ENCODE data around the gene AP1G2.
"Not testable (repeated sequence)": the region's sequence is repeated elsewhere in the genome, so short reads cannot be mapped to it uniquely, and the experiment has no call there.

The AP1G2 gene

DNA sequence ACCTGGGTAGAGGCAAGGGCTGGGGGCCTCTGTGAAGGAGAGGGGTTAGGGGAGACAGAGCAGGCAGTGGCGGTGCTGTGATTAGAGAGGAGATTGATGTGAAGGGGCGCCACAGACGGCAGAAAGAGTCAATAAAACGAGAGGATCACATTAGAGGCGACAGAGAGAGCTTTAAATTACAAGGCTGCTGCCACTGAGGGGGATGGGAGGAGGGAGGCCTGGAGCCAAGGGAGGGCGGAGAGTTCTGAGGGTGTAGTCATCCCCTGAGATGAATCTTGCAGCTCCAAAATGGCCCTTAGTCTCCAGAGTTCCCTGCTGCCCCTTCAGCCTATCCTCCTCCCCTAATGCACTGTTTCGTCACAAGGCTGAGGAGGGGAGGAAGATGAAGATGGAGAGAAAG, 28.8 kb downstream of the AP1G2 start:
- TF ChIP-seq CTCF (IDR thresholded peaks at IDR 0.05) (no peak), ZFX (IDR thresholded peaks at IDR 0.05; ENCODE audit: borderline replicate concordance) (no peak)
- no peak overlapping the region for H3K27ac ChIP-seq

DNA sequence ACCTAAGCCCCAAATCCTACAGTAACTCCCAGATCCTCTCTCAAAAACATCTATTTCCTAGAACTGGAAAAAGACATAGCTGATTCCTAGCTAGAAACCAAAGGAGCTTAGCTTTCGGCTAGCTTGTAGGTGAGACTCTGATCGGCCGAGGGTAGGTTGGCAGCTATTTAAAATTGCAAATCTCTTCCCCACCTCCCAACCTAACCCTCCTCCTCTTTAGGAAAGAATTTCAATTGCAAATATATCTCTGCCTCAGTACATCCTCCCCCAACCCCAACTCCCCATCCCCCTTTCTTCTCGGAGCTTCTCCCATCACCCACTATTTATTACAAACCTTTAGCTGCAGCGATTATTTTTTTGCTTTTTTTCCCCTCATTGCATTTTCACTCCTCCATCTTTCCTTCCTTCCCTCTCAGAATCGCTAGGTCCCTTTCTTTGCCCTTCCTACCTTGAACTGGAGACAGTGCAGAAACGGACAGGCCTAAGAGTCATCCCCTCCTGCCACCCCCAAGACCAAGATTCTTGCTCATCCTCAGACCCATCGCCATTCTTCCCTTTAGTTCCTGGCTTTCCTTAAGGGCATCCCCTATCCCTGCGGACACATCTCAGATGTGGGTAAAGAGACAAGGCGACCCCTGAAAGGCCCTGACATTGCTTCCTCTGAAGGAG, 29.4 kb downstream of the AP1G2 start:
- no peak overlapping the region for H3K27ac ChIP-seq
- TF ChIP-seq ZFX (IDR thresholded peaks at IDR 0.05; ENCODE audit: borderline replicate concordance), result no peak
- TF ChIP-seq CTCF (IDR thresholded peaks at IDR 0.05), result no peak

DNA sequence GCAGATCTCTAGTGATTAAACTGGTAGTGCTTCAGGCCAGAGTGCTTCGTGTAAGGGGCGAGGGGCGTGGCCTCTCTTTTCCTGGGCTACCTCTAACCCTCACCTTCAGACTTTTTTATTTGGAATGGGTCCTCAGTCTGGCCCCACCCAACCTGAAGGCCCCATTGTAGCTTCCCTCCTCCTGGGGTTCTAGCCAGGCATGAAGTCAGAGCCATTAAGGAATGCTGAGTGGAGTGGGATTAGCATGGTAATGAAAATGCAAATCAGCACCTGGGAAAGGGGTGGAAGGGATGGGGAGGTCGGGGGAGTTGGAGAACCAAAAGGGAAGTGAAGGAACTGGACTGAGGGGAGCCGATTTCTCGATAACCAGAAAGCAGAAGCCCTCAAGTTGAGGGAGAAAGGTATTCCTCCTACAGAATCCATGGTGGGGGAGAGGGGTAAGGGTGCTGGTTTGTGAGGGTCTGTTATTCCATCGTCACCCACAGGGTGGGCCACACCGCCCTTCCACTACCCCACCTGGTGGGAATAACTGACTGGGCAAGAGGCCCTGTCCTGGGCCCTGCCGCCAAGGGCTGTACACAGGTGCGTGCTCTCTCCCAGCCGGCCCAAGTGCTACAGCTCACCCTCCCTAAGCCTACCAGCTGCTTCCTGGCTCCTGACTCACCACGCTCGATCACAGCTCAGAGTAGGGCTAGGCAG, 30.1 kb downstream of the AP1G2 start:
- TF ChIP-seq CTCF (IDR thresholded peaks at IDR 0.05), result no peak
- TF ChIP-seq ZFX (IDR thresholded peaks at IDR 0.05; ENCODE audit: borderline replicate concordance), result no peak
- no peak overlapping the region for H3K27ac ChIP-seq

DNA sequence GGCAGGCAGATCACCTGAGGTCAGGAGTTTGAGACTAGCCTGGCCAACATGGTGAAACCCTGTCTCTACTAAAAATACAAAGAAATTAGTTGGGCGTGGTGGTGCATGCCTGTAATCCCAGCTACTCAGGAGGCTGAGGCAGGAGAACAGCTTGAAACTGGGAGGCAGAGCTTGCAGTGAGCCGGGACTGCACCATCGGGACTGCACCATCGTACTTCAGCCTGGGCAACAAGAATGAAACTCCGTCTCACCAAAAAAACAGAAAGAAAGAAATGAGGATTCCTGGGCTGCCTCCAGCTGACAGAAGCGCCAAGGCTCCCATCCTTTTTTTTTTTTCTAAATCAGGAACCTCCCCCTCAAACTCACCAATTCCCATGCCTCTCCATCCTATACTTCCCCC, 30.7 kb downstream of the AP1G2 start:
- not testable (repeated sequence) for H3K27ac ChIP-seq

- no peak for TF ChIP-seq CTCF (IDR thresholded peaks at IDR 0.05)
- H3K27ac ChIP-seq, result no peak overlapping the region
These were observed 31.1 kb downstream of the AP1G2 start for GRCh38 chr14:23536494-23536893.

DNA sequence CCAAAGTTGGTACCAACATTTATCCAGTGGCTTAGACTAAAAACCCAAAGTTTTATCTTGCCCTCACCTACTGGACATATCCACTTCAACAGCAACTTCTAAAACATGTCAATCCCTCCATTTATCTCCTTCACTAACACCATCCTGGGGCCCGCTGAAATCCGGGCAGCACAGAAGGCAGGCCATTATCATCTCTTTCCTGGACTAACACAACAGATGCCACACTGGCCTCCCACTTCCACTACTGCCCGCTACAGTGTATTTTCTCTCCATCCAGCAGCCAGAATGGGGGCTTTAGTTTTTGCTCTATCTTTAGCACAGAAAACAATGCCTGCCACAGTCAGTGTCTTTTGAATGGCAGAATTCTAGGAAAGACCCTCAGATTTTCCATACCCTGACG, 31.6 kb downstream of the AP1G2 start:
- no peak overlapping the region for H3K27ac ChIP-seq
- TF ChIP-seq ZFX (IDR thresholded peaks at IDR 0.05; ENCODE audit: borderline replicate concordance) (no peak), CTCF (IDR thresholded peaks at IDR 0.05) (no peak)

GRCh38 chr14:23533652-23534435, 33.7 kb downstream of the AP1G2 start:
- H3K27ac ChIP-seq, result no peak overlapping the region
- no peak for TF ChIP-seq ZFX (IDR thresholded peaks at IDR 0.05; ENCODE audit: borderline replicate concordance)
- no peak for TF ChIP-seq CTCF (IDR thresholded peaks at IDR 0.05)

Data from 22Rv1 (cell line).